Left renal cortex interstitium (tissue), 4 donors: ENCODE results near the gene SH3BP5. TPM values are rescaled to one million over a fixed set of nuclear protein-coding genes. Genes with fewer than 3 reads are reported as not detected.

ENCODE experiments used
- DNase-seq, 4 donors: peaks; one replicate each; pipeline ENCODE4 v3.0.0-alpha.2; 2013; ENCODE audit warnings: low read depth in 4 of 4, low spot score in 2 of 4, missing footprints in 1 of 4
- polyA plus RNA-seq, 4 donors: library from polyadenylated mRNA; unstranded; fragments of 120-200 nt; gene quantifications; one replicate each; pipeline ENCODE4 v1.2.1, GENCODE V29; 2013; ENCODE audit not compliant: insufficient read length in 4 of 4

Gene SH3BP5
- polyA plus RNA-seq, 4 donors: 46.0 to 64.4 (median 57.5) TPM

DNA sequence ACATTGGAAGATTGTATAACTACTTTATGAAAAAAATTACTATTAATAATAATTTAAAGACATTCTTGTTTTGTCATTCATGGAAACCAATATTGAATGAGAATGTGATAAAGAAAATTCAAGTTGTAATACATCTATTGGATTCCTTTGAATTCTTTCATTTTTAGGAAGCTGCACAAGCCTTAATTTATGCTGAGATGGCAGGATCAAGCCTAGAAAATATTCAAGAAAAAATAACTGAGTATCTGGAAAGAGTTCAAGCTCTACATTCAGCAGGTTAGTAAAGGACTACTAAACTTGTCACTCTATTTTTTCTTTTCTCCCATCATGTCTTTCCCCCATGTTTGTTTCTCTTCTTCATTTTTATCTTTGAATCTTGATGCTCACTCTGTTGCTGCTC, 120.4 kb downstream of the SH3BP5 start:
- DNase-seq: no peak

DNA sequence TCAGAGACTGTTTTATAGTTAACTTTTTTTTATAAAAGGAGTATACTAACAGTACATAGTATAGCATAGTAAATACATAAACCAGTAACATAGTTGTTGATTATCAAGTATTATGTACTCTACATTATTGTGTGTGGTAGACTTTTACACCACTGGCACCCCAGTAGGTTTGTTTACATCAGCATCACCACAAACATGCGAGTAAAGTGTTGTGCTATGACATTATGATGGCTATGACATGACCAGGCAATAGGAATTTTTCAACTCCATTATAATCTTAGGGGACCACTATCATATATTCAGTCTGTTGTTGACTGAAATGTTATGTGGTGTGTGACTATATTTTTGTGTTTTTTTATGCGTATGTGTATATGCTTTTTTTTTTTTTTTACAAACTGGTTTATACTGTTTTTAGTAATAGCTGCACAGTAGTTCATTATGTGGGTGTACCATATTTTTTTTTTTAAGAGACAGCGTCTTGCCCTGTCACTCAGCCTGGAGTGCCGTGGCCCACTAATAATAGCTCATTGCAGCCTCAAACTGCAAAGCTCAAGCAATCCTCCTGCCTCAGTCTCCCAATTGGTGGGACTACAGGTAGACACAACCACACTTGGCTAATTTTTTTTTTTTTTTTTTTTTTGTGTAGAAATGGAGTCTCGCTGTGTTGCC, 124.4 kb downstream of the SH3BP5 start:
- no peak for DNase-seq

DNA sequence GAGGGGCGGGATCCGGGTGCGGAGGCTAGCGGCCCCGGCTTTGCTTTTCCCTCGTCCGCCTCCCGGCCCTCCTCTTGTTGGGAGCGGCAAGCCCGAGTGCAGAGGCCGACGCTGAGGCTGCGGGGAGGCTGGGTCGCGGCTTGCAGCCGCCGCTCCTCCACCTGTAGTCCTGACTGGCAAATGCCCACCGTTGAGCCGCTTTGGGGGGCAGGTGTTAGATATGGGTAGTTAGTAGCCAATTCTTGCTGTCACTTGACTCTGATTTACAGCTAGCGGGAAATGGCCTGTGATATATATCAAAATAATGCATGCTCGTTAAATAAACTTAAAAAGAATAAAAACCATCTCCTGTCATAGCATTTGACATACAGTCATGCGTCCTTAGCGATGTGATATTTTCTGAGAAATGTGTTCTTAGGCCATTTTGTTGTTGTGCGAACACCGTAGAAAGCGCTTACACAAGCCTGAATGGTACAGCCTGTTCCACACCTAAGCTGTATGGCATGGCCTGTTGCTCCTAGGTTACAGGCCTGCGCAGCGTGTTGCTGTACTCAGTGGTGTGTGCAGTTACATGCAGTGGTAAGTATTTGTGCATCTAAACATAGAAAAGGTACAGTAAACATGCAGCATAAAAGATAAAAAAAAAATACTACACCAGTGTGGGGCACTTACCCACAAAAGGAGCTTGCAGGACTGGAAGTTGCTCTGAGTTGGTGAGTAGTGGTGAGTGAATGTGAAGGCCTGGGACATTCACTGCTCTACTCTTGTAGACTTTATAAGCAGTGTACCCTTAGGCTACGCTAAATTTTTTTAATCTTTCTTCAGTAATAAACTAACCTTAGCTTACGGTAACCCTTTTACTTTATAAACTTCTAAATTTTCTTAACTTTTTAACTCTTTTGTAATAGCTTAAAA, 125.5 kb downstream of the SH3BP5 start:
- DNase-seq: peak in 1 of 4 donors; percentile 65

DNA sequence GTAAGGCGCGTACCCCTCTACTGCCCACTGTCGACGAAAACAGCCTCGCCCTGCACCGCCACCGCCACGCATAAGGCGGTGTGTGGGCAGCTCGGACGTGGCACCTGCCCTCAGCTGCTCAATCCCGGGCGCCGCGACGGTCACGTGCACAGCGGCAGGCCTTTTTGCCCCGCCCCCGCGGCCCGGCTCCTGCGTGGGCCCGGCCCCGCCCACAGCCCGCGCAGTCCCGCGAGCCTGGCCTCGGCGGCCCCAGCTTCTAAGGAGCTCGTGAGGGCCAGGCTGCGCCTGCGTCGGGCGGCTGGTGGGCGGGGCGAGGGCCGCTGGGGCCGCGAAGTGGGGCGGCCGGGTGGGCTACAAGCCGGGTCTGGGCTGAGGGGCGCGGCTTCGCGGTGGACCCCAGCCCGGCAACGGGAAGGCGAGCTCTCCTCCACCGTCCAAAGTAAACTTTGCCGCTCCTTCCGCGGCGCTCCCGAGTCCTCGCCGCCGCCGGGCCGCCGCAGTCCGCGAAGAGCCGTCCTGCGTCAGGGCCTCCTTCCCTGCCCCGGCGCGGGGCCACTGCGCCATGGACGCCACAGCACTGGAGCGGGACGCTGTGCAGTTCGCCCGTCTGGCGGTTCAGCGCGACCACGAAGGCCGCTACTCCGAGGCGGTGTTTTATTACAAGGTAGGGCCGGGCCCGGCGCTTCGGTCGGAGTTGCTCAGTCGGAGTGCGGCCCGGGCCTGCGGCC, 126.3 kb downstream of the SH3BP5 start, which contains the start of gene CAPN7:
Gene CAPN7, plus strand, starts transcription at position 313 of the 728 bp plus-strand sequence. Its CDS starts 250 bp downstream, at position 563.
- peak; percentile 62 to 86 (median 80) for DNase-seq

DNA sequence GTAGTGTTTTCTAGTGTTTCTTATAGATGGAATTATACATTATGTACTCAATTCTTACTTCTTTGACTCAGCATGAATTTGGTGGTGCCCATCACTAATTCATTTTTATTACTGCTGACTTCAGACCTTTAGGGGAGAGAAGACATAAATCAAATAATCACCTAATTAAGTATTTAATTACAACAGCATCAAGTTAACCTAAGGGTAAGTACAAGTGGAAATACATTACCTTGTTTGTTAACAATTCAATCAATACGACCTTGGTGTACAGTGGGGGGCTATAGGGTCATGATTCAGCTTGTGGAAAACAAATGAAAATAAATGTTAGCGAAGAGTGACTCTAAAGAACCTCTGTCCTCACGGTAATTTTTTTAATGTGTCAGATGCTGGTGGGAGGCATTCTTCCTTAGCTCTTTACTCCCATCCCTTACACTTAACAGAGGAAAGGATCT, 126.9 kb downstream of the SH3BP5 start:
- no peak for DNase-seq

Other genes with a start within 250 kb of the SH3BP5 start
- 10 to 100 TPM; 22.1 to 31.9 (median 25.3) TPM for gene RBSN, start 233.4 kb downstream of the SH3BP5 start, polyA plus RNA-seq
- gene CAPN7, start 126.3 kb downstream of the SH3BP5 start, polyA plus RNA-seq: 10 to 100 TPM; 43.4 to 56.1 (median 49.4) TPM
- 10 to 100 TPM; 22.8 to 28.5 (median 28.0) TPM for gene METTL6, start 95.0 kb upstream of the SH3BP5 start, polyA plus RNA-seq
- 10 to 100 TPM; 15.7 to 20.8 (median 16.4) TPM for gene EAF1, start 95.0 kb upstream of the SH3BP5 start, polyA plus RNA-seq
- gene COLQ, start 189.1 kb upstream of the SH3BP5 start, polyA plus RNA-seq: 10 to 100 TPM in 2 of 4 donors, 1 to 10 TPM in 2; 3.0 to 13.5 (median 7.4) TPM